ENCODE measurements around the gene CCDC91. TPM values are rescaled to one million over a fixed set of nuclear protein-coding genes. Genes with fewer than 3 reads are reported as not detected.
"Not testable (repeated sequence)": the region's sequence is repeated elsewhere in the genome, so short reads cannot be mapped to it uniquely, and the experiment has no call there.

CCDC91 gene
- total and polyA plus RNA-seq, 2 donors (not counting 1 experiment from before 2014, with no cell fraction given): 23.9 to 47.6 TPM

- not testable (repeated sequence) for DNase-seq (ENCODE audit: low read depth in 2 of 2); H3K36me3 ChIP-seq (ENCODE audit: control insufficient read depth, insufficient read depth, low read length); H3K4me2 ChIP-seq (ENCODE audit: extremely low read depth, insufficient read depth, low read length); H3K4me3 ChIP-seq (replicated peaks in 1 of 4; ENCODE audit: control extremely low read depth in 1 of 4, insufficient read depth in 1 of 4, low read depth in 3 of 4, low read length in 4 of 4); H3K9me3 ChIP-seq (ENCODE audit: control insufficient read depth, insufficient read depth, low read depth, low read length); H3K27ac ChIP-seq (ENCODE audit: insufficient read depth, low read length); H3K79me2 ChIP-seq (ENCODE audit: control insufficient read depth, insufficient read depth, low read length); H3K9ac ChIP-seq (ENCODE audit: insufficient read depth, low read length); H2AFZ ChIP-seq (ENCODE audit: low read length); H4K20me1 ChIP-seq (ENCODE audit: control insufficient read depth, extremely low read depth, insufficient read depth, low read length); H3K27me3 ChIP-seq (ENCODE audit: control insufficient read depth, insufficient read depth, low read length); H3K4me1 ChIP-seq (ENCODE audit: control insufficient read depth, extremely low read depth, insufficient read depth, low read length)
Measured at GRCh38 chr12:28479097-28479496, 288.8 kb downstream of the CCDC91 start.

- no peak for TF ChIP-seq EZH2 (IDR thresholded peaks at IDR 0.05; ENCODE audit: low read length, missing control alignments)
- TF ChIP-seq, protein P1, sequence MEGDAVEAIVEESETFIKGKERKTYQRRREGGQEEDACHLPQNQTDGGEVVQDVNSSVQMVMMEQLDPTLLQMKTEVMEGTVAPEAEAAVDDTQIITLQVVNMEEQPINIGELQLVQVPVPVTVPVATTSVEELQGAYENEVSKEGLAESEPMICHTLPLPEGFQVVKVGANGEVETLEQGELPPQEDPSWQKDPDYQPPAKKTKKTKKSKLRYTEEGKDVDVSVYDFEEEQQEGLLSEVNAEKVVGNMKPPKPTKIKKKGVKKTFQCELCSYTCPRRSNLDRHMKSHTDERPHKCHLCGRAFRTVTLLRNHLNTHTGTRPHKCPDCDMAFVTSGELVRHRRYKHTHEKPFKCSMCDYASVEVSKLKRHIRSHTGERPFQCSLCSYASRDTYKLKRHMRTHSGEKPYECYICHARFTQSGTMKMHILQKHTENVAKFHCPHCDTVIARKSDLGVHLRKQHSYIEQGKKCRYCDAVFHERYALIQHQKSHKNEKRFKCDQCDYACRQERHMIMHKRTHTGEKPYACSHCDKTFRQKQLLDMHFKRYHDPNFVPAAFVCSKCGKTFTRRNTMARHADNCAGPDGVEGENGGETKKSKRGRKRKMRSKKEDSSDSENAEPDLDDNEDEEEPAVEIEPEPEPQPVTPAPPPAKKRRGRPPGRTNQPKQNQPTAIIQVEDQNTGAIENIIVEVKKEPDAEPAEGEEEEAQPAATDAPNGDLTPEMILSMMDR (conservative IDR thresholded peaks at IDR 0.05 in 1 of 2, IDR thresholded peaks at IDR 0.05 in 1 of 2; ENCODE audit: low read depth in 1 of 2, low read length in 2 of 2): no peak
- no peak for DNase-seq (ENCODE audit: low read depth in 2 of 2)
- H3K4me1 ChIP-seq (ENCODE audit: control insufficient read depth, extremely low read depth, insufficient read depth, low read length): no peaks in the 10 kb centered on the region
- no peak overlapping the region for H3K9ac ChIP-seq (ENCODE audit: insufficient read depth, low read length)
- H3K27ac ChIP-seq (ENCODE audit: insufficient read depth, low read length): no peak overlapping the region
- no peak overlapping the region for H3K4me3 ChIP-seq (replicated peaks in 1 of 4; ENCODE audit: control extremely low read depth in 1 of 4, insufficient read depth in 1 of 4, low read depth in 3 of 4, low read length in 4 of 4)
- no peaks in the 10 kb centered on the region for H3K79me2 ChIP-seq (ENCODE audit: control insufficient read depth, insufficient read depth, low read length)
- H3K4me2 ChIP-seq (ENCODE audit: extremely low read depth, insufficient read depth, low read length): no peak overlapping the region
- no peaks in the 10 kb centered on the region for H4K20me1 ChIP-seq (ENCODE audit: control insufficient read depth, extremely low read depth, insufficient read depth, low read length)
- H3K27me3 ChIP-seq (ENCODE audit: control insufficient read depth, insufficient read depth, low read length): no peaks in the 10 kb centered on the region
- no peaks in the 10 kb centered on the region for H3K9me3 ChIP-seq (ENCODE audit: control insufficient read depth, insufficient read depth, low read depth, low read length)
- H2AFZ ChIP-seq (ENCODE audit: low read length): no peak overlapping the region
- no peaks in the 10 kb centered on the region for H3K36me3 ChIP-seq (ENCODE audit: control insufficient read depth, insufficient read depth, low read length)
Measured at GRCh38 chr12:28479683-28480082, 289.4 kb downstream of the CCDC91 start.

DNA sequence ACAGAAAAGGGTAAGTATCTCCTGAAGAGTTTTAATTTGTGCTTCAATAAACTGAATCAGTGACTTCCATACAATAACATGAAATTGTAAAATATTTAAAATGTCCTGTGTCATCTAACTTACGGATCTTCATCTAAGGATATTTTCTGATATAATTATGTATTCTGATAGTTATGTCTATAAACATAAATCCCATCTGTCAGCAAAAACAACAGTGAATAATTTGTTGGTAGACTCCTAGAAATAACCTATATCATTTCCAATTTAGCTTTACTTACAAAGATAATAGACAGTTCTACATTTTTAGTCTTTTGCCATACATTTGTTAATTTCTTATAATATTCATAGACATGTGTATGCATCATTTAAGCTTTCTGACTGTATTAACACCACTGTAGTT lies 293.9 kb downstream of the CCDC91 start:
- Histone ChIP-seq H4K20me1 (ENCODE audit: control insufficient read depth, extremely low read depth, insufficient read depth, low read length) (no peaks in the 10 kb centered on the region), H3K9ac (ENCODE audit: insufficient read depth, low read length) (no peak overlapping the region), H3K9me3 (ENCODE audit: control insufficient read depth, insufficient read depth, low read depth, low read length) (no peaks in the 10 kb centered on the region), H3K27me3 (ENCODE audit: control insufficient read depth, insufficient read depth, low read length) (no peaks in the 10 kb centered on the region), H2AFZ (ENCODE audit: low read length) (no peak overlapping the region), H3K4me1 (ENCODE audit: control insufficient read depth, extremely low read depth, insufficient read depth, low read length) (no peaks in the 10 kb centered on the region), H3K79me2 (ENCODE audit: control insufficient read depth, insufficient read depth, low read length) (no peaks in the 10 kb centered on the region), H3K36me3 (ENCODE audit: control insufficient read depth, insufficient read depth, low read length) (no peaks in the 10 kb centered on the region), H3K4me2 (ENCODE audit: extremely low read depth, insufficient read depth, low read length) (no peak overlapping the region), H3K4me3 (replicated peaks in 1 of 4; ENCODE audit: control extremely low read depth in 1 of 4, insufficient read depth in 1 of 4, low read depth in 3 of 4, low read length in 4 of 4) (no peak overlapping the region), H3K27ac (ENCODE audit: insufficient read depth, low read length) (no peak overlapping the region)
- TF ChIP-seq EZH2 (IDR thresholded peaks at IDR 0.05; ENCODE audit: low read length, missing control alignments): no peak
- TF ChIP-seq, protein P1 (conservative IDR thresholded peaks at IDR 0.05 in 1 of 2, IDR thresholded peaks at IDR 0.05 in 1 of 2; ENCODE audit: low read depth in 1 of 2, low read length in 2 of 2): no peak
- DNase-seq (ENCODE audit: low read depth in 2 of 2): no peak

Measured in fibroblast of lung (primary cell).